ENCODE data around the gene HES2. TPM values are rescaled to one million over a fixed set of nuclear protein-coding genes. Genes with fewer than 3 reads are reported as not detected.

HES2 gene, protein sequence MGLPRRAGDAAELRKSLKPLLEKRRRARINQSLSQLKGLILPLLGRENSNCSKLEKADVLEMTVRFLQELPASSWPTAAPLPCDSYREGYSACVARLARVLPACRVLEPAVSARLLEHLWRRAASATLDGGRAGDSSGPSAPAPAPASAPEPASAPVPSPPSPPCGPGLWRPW
- polyA plus RNA-seq (2013, experiment 1 of 2) = 0.13 TPM
- 0.14 TPM for polyA plus RNA-seq (2013, experiment 2 of 2)

- WGBS (ENCODE audit: extremely low coverage, insufficient coverage, low lambda C conversion rate) = no CpG with 5 or more reads among the region's 62 CpGs
- Histone ChIP-seq H3K36me3 (ENCODE audit: control insufficient read depth, insufficient read depth, low read length) (no peaks in the 10 kb centered on the region), H3K4me2 (ENCODE audit: low read length) (peak within 1 kb of the TSS; percentile 52), H3K18ac (ENCODE audit: low read length) (no peak within 1 kb of the TSS), H4K8ac (ENCODE audit: low read depth, low read length) (no peak within 1 kb of the TSS), H2BK15ac (replicated peaks; ENCODE audit: low read depth) (no peak within 1 kb of the TSS), H3K4me3 (ENCODE audit: low read length) (no peak within 1 kb of the TSS), H3K27ac (ENCODE audit: low read depth, low read length) (no peak within 1 kb of the TSS), H4K5ac (ENCODE audit: low read length) (no peak within 1 kb of the TSS), H2AK5ac (ENCODE audit: low read length) (no peak within 1 kb of the TSS), H3K9ac (ENCODE audit: low read length) (peak within 1 kb of the TSS; percentile 44), H3K4ac (ENCODE audit: low read depth, low read length) (no peak within 1 kb of the TSS), H3K79me2 (ENCODE audit: control insufficient read depth, insufficient read depth, low read length) (no peaks in the 10 kb centered on the region), H3K27me3 (ENCODE audit: insufficient read depth, low read length, poor library complexity) (peaks cover 54% of the 10 kb centered on the region), H3K56ac (ENCODE audit: low read length) (peak within 1 kb of the TSS; percentile 64), H3K4me1 (ENCODE audit: control insufficient read depth, low read depth, low read length) (no peaks in the 10 kb centered on the region), H2BK5ac (ENCODE audit: low read length) (no peak within 1 kb of the TSS), H3K79me1 (ENCODE audit: low read length) (no peaks in the 10 kb centered on the region), H2BK120ac (ENCODE audit: low read depth, low read length) (no peak within 1 kb of the TSS), H3K23ac (ENCODE audit: low read length) (peak within 1 kb of the TSS; percentile 66)
- DNase-seq = peak; percentile 34
These were observed at the start of gene HES2 for GRCh38 chr1:6419804-6420453. TSS of gene HES2 (minus strand) at chr1:6419919. CDS start at chr1:6419820, 99 bp downstream.

GRCh38 chr1:6468729-6469461 is 49.2 kb upstream of the HES2 start:
- no peak overlapping the region for H2BK15ac ChIP-seq (replicated peaks; ENCODE audit: low read depth)
- H2BK120ac ChIP-seq (ENCODE audit: low read depth, low read length) = no peak overlapping the region
- H3K79me2 ChIP-seq (ENCODE audit: control insufficient read depth, insufficient read depth, low read length) = no peaks in the 10 kb centered on the region
- H4K8ac ChIP-seq (ENCODE audit: low read depth, low read length) = no peak overlapping the region
- H3K36me3 ChIP-seq (ENCODE audit: control insufficient read depth, insufficient read depth, low read length) = peaks cover 4% of the 10 kb centered on the region
- H3K4me2 ChIP-seq (ENCODE audit: low read length) = no peak overlapping the region
- WGBS (ENCODE audit: extremely low coverage, insufficient coverage, low lambda C conversion rate) = no CpG with 5 or more reads among the region's 13 CpGs
- H3K79me1 ChIP-seq (ENCODE audit: low read length) = no peaks in the 10 kb centered on the region
- H3K27me3 ChIP-seq (ENCODE audit: insufficient read depth, low read length, poor library complexity) = no peaks in the 10 kb centered on the region
- no peak overlapping the region for H3K56ac ChIP-seq (ENCODE audit: low read length)
- no peak overlapping the region for H4K5ac ChIP-seq (ENCODE audit: low read length)
- no peak for DNase-seq
- no peaks in the 10 kb centered on the region for H3K4me1 ChIP-seq (ENCODE audit: control insufficient read depth, low read depth, low read length)
- no peak overlapping the region for H3K27ac ChIP-seq (ENCODE audit: low read depth, low read length)
- no peak overlapping the region for H3K4me3 ChIP-seq (ENCODE audit: low read length)
- H3K4ac ChIP-seq (ENCODE audit: low read depth, low read length) = no peak overlapping the region
- H2AK5ac ChIP-seq (ENCODE audit: low read length) = no peak overlapping the region
- H3K18ac ChIP-seq (ENCODE audit: low read length) = no peak overlapping the region
- no peak overlapping the region for H2BK5ac ChIP-seq (ENCODE audit: low read length)
- no peak overlapping the region for H3K9ac ChIP-seq (ENCODE audit: low read length)
- no peak overlapping the region for H3K23ac ChIP-seq (ENCODE audit: low read length)

DNA sequence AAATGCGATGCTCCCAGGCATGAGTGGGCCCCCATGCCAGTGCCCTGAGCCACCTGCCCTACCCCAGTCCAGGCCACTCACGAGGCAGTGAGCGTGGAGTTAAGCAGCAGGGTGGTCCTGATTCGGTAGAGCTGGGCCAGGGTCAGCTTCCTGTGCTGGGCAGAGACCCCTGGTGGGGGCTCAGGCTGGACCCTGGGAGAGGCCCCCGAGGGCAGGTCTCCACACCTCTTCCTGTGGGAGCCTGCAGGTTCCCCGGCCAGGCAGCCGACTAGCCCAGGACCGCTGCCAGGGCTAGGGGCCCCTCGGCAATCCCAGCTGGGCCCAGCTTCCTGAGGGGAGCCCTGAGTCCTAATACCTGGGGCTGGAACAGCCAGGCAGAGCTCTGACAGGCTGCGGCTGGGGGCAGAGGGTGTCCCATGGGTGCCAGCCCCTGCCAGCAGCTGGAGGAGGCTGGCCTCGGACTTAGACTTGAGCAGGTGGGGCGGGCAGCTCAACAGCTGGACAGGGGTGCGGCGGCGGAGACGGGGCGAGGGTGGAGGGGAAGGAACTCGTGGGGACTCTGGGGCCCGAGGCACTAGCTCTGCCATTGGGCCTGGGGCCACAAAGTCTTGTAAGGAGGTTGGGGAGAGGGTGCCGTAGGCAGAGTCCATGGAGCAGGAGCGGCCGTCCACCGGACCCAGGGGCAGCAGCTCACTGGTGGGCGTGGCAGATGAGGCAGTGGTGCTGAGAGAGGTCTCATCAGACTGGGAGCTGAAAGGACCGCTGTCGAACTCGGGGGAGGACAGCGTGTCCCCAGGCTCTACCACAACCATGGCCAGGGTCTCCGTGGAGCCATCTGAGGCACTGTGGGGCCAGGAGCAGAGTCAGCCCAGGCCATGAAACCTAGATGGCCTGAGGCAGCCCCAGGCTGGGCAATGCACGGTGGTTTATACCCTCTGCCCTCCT is 48.3 kb upstream of the HES2 start:
- Histone ChIP-seq H2BK15ac (replicated peaks; ENCODE audit: low read depth) (no peak overlapping the region), H2BK5ac (ENCODE audit: low read length) (no peak overlapping the region), H3K4me1 (ENCODE audit: control insufficient read depth, low read depth, low read length) (no peaks in the 10 kb centered on the region), H4K8ac (ENCODE audit: low read depth, low read length) (no peak overlapping the region), H2BK120ac (ENCODE audit: low read depth, low read length) (no peak overlapping the region), H3K79me1 (ENCODE audit: low read length) (no peaks in the 10 kb centered on the region), H3K23ac (ENCODE audit: low read length) (no peak overlapping the region), H3K9ac (ENCODE audit: low read length) (no peak overlapping the region), H3K36me3 (ENCODE audit: control insufficient read depth, insufficient read depth, low read length) (peaks cover 4% of the 10 kb centered on the region), H3K56ac (ENCODE audit: low read length) (no peak overlapping the region), H3K27ac (ENCODE audit: low read depth, low read length) (no peak overlapping the region), H3K4me3 (ENCODE audit: low read length) (no peak overlapping the region), H3K4me2 (ENCODE audit: low read length) (no peak overlapping the region), H3K79me2 (ENCODE audit: control insufficient read depth, insufficient read depth, low read length) (no peaks in the 10 kb centered on the region), H3K4ac (ENCODE audit: low read depth, low read length) (no peak overlapping the region), H2AK5ac (ENCODE audit: low read length) (no peak overlapping the region), H4K5ac (ENCODE audit: low read length) (no peak overlapping the region), H3K27me3 (ENCODE audit: insufficient read depth, low read length, poor library complexity) (no peaks in the 10 kb centered on the region), H3K18ac (ENCODE audit: low read length) (no peak overlapping the region)
- DNase-seq = no peak
- WGBS (ENCODE audit: extremely low coverage, insufficient coverage, low lambda C conversion rate) = no CpG with 5 or more reads among the region's 30 CpGs

- peaks cover 2% of the 10 kb centered on the region for H3K36me3 ChIP-seq (ENCODE audit: control insufficient read depth, insufficient read depth, low read length)
- H3K27ac ChIP-seq (ENCODE audit: low read depth, low read length) = no peak overlapping the region
- H3K79me2 ChIP-seq (ENCODE audit: control insufficient read depth, insufficient read depth, low read length) = no peaks in the 10 kb centered on the region
- H3K79me1 ChIP-seq (ENCODE audit: low read length) = no peaks in the 10 kb centered on the region
- no peak for DNase-seq
- H2AK5ac ChIP-seq (ENCODE audit: low read length) = no peak overlapping the region
- no peak overlapping the region for H2BK15ac ChIP-seq (replicated peaks; ENCODE audit: low read depth)
- H3K18ac ChIP-seq (ENCODE audit: low read length) = no peak overlapping the region
- H2BK5ac ChIP-seq (ENCODE audit: low read length) = no peak overlapping the region
- no peak overlapping the region for H3K4ac ChIP-seq (ENCODE audit: low read depth, low read length)
- no peak overlapping the region for H3K9ac ChIP-seq (ENCODE audit: low read length)
- H3K27me3 ChIP-seq (ENCODE audit: insufficient read depth, low read length, poor library complexity) = no peaks in the 10 kb centered on the region
- H3K4me3 ChIP-seq (ENCODE audit: low read length) = no peak overlapping the region
- no peak overlapping the region for H3K23ac ChIP-seq (ENCODE audit: low read length)
- H3K4me2 ChIP-seq (ENCODE audit: low read length) = no peak overlapping the region
- no CpG with 5 or more reads among the region's 12 CpGs for WGBS (ENCODE audit: extremely low coverage, insufficient coverage, low lambda C conversion rate)
- no peak overlapping the region for H3K56ac ChIP-seq (ENCODE audit: low read length)
- no peaks in the 10 kb centered on the region for H3K4me1 ChIP-seq (ENCODE audit: control insufficient read depth, low read depth, low read length)
- no peak overlapping the region for H4K5ac ChIP-seq (ENCODE audit: low read length)
- no peak overlapping the region for H2BK120ac ChIP-seq (ENCODE audit: low read depth, low read length)
- H4K8ac ChIP-seq (ENCODE audit: low read depth, low read length) = no peak overlapping the region
These were observed 47.5 kb upstream of the HES2 start for GRCh38 chr1:6467224-6467623.

DNA sequence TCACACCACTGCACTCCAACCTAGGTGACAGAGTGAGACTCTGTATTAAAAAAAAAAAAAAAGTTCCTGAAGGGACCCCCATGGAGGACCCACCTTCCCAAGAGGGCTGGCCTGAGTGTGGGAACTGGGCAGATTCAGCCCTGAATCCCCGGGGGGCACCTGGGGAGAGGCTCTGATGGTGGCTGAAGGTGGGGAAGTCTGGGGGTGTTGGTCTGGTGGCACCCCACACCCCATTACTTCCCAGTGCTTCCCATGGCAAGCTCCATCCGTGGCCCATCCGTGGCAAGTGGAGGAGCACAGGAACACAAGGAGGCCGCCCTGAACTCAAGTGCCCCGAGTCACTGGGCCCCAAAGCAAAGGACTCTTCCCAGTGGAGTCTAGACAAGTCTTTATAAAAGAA is 47.0 kb upstream of the HES2 start:
- H3K36me3 ChIP-seq (ENCODE audit: control insufficient read depth, insufficient read depth, low read length) = peaks cover 2% of the 10 kb centered on the region

More for the DNA sequence above, 47.0 kb upstream of the HES2 start:
- Histone ChIP-seq H4K5ac (ENCODE audit: low read length) (no peak overlapping the region), H3K56ac (ENCODE audit: low read length) (no peak overlapping the region), H3K27me3 (ENCODE audit: insufficient read depth, low read length, poor library complexity) (no peaks in the 10 kb centered on the region), H2BK120ac (ENCODE audit: low read depth, low read length) (no peak overlapping the region), H3K4me2 (ENCODE audit: low read length) (no peak overlapping the region), H4K8ac (ENCODE audit: low read depth, low read length) (no peak overlapping the region), H3K79me2 (ENCODE audit: control insufficient read depth, insufficient read depth, low read length) (no peaks in the 10 kb centered on the region), H3K4me1 (ENCODE audit: control insufficient read depth, low read depth, low read length) (no peaks in the 10 kb centered on the region), H3K23ac (ENCODE audit: low read length) (no peak overlapping the region), H3K9ac (ENCODE audit: low read length) (no peak overlapping the region), H3K79me1 (ENCODE audit: low read length) (no peaks in the 10 kb centered on the region), H2BK5ac (ENCODE audit: low read length) (no peak overlapping the region), H3K4ac (ENCODE audit: low read depth, low read length) (no peak overlapping the region), H2BK15ac (replicated peaks; ENCODE audit: low read depth) (no peak overlapping the region), H3K27ac (ENCODE audit: low read depth, low read length) (no peak overlapping the region), H3K18ac (ENCODE audit: low read length) (no peak overlapping the region), H2AK5ac (ENCODE audit: low read length) (no peak overlapping the region), H3K4me3 (ENCODE audit: low read length) (no peak overlapping the region)
- WGBS (ENCODE audit: extremely low coverage, insufficient coverage, low lambda C conversion rate) = no CpG with 5 or more reads among the region's 5 CpGs
- DNase-seq = no peak

Measured in mesendoderm (in vitro differentiated cells).